B cell (primary cell): Measurements from ENCODE around the gene GIGYF2. TPM values are rescaled to one million over a fixed set of nuclear protein-coding genes. Genes with fewer than 3 reads are reported as not detected.

Source experiments
- ATAC-seq: fragments of 200-7000 bp; cut with Tn5 transposase; one replicate; pipeline ENCODE4 v1.10.0; 2021; ENCODE audit warnings: low read depth, mild to moderate bottlenecking, moderate number of reproducible peaks, moderate library complexity
- CTCF ChIA-PET: fragments of 350-600 bp; sonication (Branson Sonifier 250); formaldehyde crosslinking; loops from one replicate; lab custom pipeline; 2021; ENCODE audit warnings: antibody characterized with exemption, inconsistent platforms; lab: Charles Lee
- POLR2A ChIA-PET: fragments of 350-600 bp; sonication (Branson Sonifier 250); formaldehyde crosslinking; loops from one replicate; lab custom pipeline; 2021; ENCODE audit warnings: antibody characterized with exemption; lab: Charles Lee
- DNase-seq: peaks from one replicate; pipeline ENCODE4 v3.0.0; 2013
- H2AFZ ChIP-seq: 2 replicates; pipeline ENCODE4 v1.6.1; 2012; ENCODE audit warnings: mild to moderate bottlenecking, low read depth, low read length; ENCODE audit not compliant: insufficient read depth, poor library complexity, severe bottlenecking
- H3K27ac ChIP-seq, 2 donors: 1 replicate in 1 of 2; 2 replicates in 1 of 2; pipeline ENCODE4 v1.5.1; 2012 to 2013; ENCODE audit warnings: low read length in 2 of 2, mild to moderate bottlenecking in 2 of 2, moderate library complexity in 1 of 2
- H3K27me3 ChIP-seq, 4 experiments: fragments of 200-600 bp in 1 of 4; sonication (generic) in 1 of 4; replicated peaks in 1 of 4; 1 replicate in 2 of 4; 2 replicates in 2 of 4; pipeline versions ENCODE4 v1.6.1 to v1.7.0; 2013 to 2016; ENCODE audit warnings: low read length in 3 of 4, mild to moderate bottlenecking in 2 of 4, mixed read lengths in 1 of 4, moderate library complexity in 1 of 4; ENCODE audit not compliant: insufficient read depth in 4 of 4, control insufficient read depth in 3 of 4; ENCODE audit errors: control extremely low read depth in 1 of 4
- H3K36me3 ChIP-seq, 2 experiments: replicated peaks in 1 of 2; 1 replicate in 1 of 2; 2 replicates in 1 of 2; pipeline versions ENCODE4 v1.6.1 to v1.7.1; 2013; ENCODE audit warnings: low read length in 1 of 2; ENCODE audit not compliant: insufficient read depth in 2 of 2, control insufficient read depth in 1 of 2; ENCODE audit errors: control extremely low read depth in 1 of 2, extremely low read depth in 1 of 2
- H3K4me1 ChIP-seq, 2 donors: fragments of 200-600 bp in 1 of 2; sonication (generic) in 1 of 2; 1 replicate in 1 of 2; 2 replicates in 1 of 2; pipeline versions ENCODE4 v1.5.1 to v1.6.1; 2013 to 2017; ENCODE audit warnings: low read length in 2 of 2; ENCODE audit not compliant: control insufficient read depth in 2 of 2, insufficient read depth in 2 of 2
- H3K4me2 ChIP-seq: replicated peaks from 2 replicates; pipeline ENCODE3; 2012; ENCODE audit warnings: mild to moderate bottlenecking, low read depth, low read length; ENCODE audit not compliant: poor library complexity, severe bottlenecking
- H3K4me3 ChIP-seq, 5 experiments: fragments of 200-600 bp in 1 of 5; sonication (generic) in 1 of 5; 1 replicate in 3 of 5; 2 replicates in 2 of 5; pipeline versions ENCODE4 v1.5.1 to v1.7.0; 2011 to 2016; ENCODE audit warnings: low read length in 4 of 5, mild to moderate bottlenecking in 4 of 5, low read depth in 2 of 5, control low read depth in 1 of 5, moderate library complexity in 1 of 5; ENCODE audit not compliant: insufficient read depth in 1 of 5; ENCODE audit errors: control extremely low read depth in 1 of 5, extremely low read depth in 1 of 5
- H3K79me2 ChIP-seq: fragments of 200-600 bp; sonication (generic); one replicate; pipeline ENCODE4 v1.6.0; 2016; ENCODE audit warnings: low read length; ENCODE audit not compliant: control insufficient read depth, insufficient read depth
- H3K9ac ChIP-seq: fragments of 200-600 bp; sonication (generic); 2 replicates; pipeline ENCODE4 v1.6.1; 2017; ENCODE audit warnings: mild to moderate bottlenecking, low read length, moderate library complexity
- H3K9me3 ChIP-seq, 3 donors: one replicate each; pipeline versions ENCODE4 v1.6.1 to v1.7.1; 2013; ENCODE audit warnings: low read length in 2 of 3; ENCODE audit not compliant: control insufficient read depth in 2 of 3, insufficient read depth in 1 of 3; ENCODE audit errors: control extremely low read depth in 1 of 3
- H4K20me1 ChIP-seq: 2 replicates; pipeline ENCODE4 v1.6.0; 2012; ENCODE audit warnings: mild to moderate bottlenecking, low read length; ENCODE audit not compliant: insufficient read depth, control insufficient read depth, poor library complexity, severe bottlenecking
- H3K27ac Mint-ChIP-seq: one replicate; pipeline ENCODE4 v1.8.0; 2021; ENCODE audit warnings: mixed read lengths
- H3K27me3 Mint-ChIP-seq: one replicate; pipeline ENCODE4 v1.8.0; 2021; ENCODE audit warnings: mixed read lengths
- H3K4me1 Mint-ChIP-seq: one replicate; pipeline ENCODE4 v1.8.0; 2021; ENCODE audit warnings: mixed read lengths
- H3K4me3 Mint-ChIP-seq: one replicate; pipeline ENCODE4 v1.8.0; 2021; ENCODE audit warnings: mixed read lengths
- H3K9me3 Mint-ChIP-seq: one replicate; pipeline ENCODE4 v1.8.0; 2022; ENCODE audit warnings: mixed read lengths; ENCODE audit not compliant: insufficient read depth
- CTCF ChIP-seq: fragments of 200-600 bp; IDR thresholded peaks from one replicate; pipeline ENCODE4 v1.8.0; 2022; ENCODE audit warnings: antibody characterized with exemption, mild to moderate bottlenecking
- EZH2 ChIP-seq: IDR thresholded peaks from 2 replicates; pipeline ENCODE4 v1.6.1; 2012; ENCODE audit warnings: borderline replicate concordance, low read depth, mild to moderate bottlenecking, moderate library complexity, low read length; ENCODE audit not compliant: insufficient read depth, poor library complexity, severe bottlenecking
- WGBS: methylation state at CpG from one replicate; pipeline ENCODE4 v1.1.5; 2013; ENCODE audit warnings: missing lambda C conversion rate; ENCODE audit not compliant: insufficient coverage; 5-methylcytosine and 5-hydroxymethylcytosine counted together
- intact Hi-C: fragments of 100-400 bp; cut with micrococcal nuclease; formaldehyde crosslinking; loops from one replicate; pipeline ENCODE4 v1.10.0; 2022
- polyA plus RNA-seq: library from polyadenylated mRNA; depleted of rRNA; stranded (reverse); fragments of >200 nt; gene quantifications from 2 replicates; pipeline ENCODE4 v1.2.3, GENCODE V29; 2012
- total RNA-seq, 2 donors: library from RNA; stranded (reverse); fragments of 120-200 nt in 1 of 2; gene quantifications; 1 replicate in 1 of 2; 2 replicates in 1 of 2; pipeline versions ENCODE4 v1.2.3 to v1.2.4, GENCODE V29; 2013 to 2022

GIGYF2 gene
- total and polyA plus RNA-seq, 2 donors (not counting 1 experiment from before 2014, with no cell fraction given) = 7.2 to 108 TPM

- no peaks in the 10 kb centered on the region for H3K4me1 Mint-ChIP-seq
- POLR2A ChIA-PET = no interaction called here
Measured at GRCh38 chr2:232852676-232853075, 155.5 kb downstream of the GIGYF2 start.

More at GRCh38 chr2:232852676-232853075, 155.5 kb downstream of the GIGYF2 start:
- Histone ChIP-seq H3K4me2 (no peak overlapping the region), H2AFZ (no peak overlapping the region), H4K20me1 (no peaks in the 10 kb centered on the region), H3K4me1 (no peaks in the 10 kb centered on the region), H3K9me3 (no peaks in the 10 kb centered on the region), H3K9ac (no peak overlapping the region), H3K36me3 (peaks cover 3 to 60% of the 10 kb centered on the region in 2 experiments), H3K79me2 (no peaks in the 10 kb centered on the region), H3K27me3 (no peaks in the 10 kb centered on the region), H3K27ac (no peak overlapping the region), H3K4me3 (no peak overlapping the region)
- no CpG with 5 or more reads among the region's 2 CpGs for WGBS
- DNase-seq (no peak), ATAC-seq (no peak)
- no peak overlapping the region for H3K4me3 Mint-ChIP-seq
- H3K9me3 Mint-ChIP-seq = no peaks in the 10 kb centered on the region
- CTCF ChIA-PET = interaction anchor here (0.6 to 5.1 kb wide), 16 partner anchors 14 to 532 kb away, joined by 3 to 39 read pairs (median 3); partner anchors contain the start of genes ATG16L1, INPP5D and NEU2
- intact Hi-C loops = loop anchor here (1.0 to 10.0 kb wide), 5 partner anchors 177 to 591 kb away; partner anchors contain the start of gene ATG16L1
- no peak for TF ChIP-seq CTCF
- TF ChIP-seq EZH2 = no peak
- H3K27ac Mint-ChIP-seq = no peak overlapping the region
- H3K27me3 Mint-ChIP-seq = no peaks in the 10 kb centered on the region
